Measurements from ENCODE around the gene PRDM16.

Gene PRDM16

DNA sequence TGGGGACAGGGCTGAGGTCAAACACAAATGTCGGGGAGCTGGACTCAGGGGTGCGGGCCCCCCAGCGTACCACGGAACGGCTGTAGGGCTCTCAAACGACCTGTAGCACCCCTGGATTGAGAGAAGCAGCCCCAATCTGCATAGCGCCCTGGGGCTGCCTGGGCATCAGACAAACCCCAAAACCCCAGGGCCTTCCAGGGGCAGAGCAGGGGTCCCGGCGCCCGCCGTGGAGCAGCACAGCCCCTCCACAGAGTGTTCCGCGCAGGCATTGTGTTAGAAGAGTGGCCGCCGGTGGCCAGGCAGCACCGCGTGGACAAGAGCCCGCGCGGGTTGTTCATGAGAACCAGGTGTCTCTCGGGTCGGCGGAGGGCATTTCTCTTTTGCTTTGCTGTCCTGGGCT is 321.3 kb downstream of the PRDM16 start:
- DNase-seq: no peak

DNA sequence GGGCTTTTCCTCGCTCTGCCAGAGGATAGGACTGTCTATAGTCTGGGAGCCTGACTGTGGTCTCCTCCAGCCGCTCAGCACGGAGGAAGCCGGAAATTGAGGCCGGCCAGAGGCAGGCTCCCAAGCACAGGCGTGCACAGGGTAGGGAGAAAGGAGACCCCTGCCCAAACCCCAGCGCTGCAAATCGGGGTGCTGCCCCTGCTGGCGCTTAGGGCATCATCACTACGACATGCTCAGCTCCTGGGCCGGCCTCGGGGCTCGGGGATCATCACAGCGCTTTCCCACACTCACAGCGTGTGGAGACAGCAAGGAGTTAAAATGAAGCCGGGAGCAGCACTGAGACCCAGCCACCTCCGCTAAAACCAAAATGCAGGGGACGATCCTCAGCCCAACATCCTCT is 322.7 kb downstream of the PRDM16 start:
- DNase-seq: no peak

DNA sequence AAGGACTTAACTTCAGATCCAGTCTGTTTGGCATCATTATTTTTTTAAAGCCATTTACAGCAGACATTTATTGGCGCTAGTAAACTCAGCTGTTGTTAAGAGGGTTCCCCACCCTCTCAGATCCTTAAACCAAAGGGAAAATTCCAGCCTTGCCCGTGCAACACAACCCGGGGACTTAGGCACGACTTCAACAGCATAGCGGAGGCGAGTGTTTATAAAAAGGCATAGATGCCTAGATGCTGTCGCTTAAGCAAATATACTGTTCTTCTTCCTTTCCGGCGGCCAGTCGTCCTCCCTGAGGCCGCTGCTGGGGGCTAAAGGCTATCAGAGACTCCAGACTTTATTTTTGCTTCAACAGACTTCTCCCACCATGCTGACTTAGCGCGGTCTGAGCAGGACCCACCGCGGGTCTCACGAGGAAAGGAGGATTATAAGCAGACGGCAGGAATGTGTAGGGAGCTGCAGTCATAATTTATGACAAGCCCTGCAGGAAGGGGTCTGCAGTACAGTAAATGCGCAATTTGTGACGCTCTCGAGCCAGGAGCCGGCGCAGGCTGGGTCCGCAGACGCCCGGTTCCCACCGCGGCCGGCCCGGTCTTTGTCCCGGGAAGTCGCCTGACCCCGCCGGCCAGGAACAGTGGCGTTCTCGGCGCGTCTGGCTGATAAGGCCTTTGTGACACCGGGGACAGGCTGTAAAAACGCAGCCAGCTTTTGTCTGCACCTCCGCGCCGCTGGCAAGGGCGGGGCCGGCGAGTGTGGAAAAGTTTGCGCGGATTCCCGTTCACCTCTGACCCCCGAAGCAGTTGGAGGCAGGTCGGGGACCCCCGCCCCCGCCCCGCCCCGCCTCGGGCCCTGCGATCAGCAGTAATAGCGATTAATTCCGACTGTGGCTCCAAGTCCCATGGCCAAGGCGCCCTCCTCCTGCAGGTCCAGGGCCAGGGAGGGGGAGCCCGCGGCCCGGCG is 324.3 kb downstream of the PRDM16 start:
- no peak for DNase-seq

DNA sequence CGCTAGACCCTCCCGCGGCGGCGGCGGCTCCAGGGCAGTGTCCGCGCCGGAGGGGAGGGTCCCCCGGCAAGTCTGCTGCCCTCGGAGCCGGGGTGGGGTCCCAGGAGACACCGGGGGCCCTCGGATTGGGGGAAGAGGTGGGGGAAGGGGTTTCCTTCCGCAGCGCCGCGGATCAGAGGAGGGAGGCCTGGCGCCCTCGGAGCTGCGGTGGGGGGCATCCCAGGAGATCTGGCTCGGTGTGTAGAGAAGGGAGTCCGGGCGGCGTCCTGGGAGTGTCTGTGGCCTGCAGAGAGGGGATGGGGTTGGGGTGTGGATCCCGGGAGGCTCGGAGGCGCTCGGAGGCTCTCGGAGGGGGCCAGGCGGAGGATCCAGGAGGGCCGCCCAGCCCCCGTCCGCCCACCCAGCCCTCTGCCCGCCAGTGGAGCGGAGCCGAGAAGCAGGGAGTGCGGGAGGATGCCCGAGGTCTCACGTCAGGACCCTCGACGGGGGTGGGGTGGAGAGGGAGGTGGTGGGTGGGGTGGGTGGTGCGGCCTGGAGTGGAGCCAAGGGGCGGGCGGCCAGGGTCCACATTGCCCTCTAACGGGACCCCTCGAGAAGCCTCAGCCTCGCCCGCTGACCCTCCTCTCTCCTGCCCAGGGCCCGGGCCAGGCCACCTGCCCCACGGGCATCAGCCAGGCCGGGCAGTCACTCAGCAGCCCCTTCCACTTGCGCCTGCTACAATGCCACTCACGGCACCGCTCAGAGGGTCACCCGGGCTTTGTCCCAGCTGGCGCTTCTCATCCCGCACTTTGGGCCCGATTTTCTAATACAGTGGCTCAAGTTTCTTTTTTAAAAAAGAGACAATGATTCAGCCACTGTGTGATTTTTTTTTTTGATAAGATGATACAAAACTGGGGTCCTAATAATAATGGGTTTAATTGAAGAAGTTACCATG is 325.3 kb downstream of the PRDM16 start:
- no peak for DNase-seq

DNA sequence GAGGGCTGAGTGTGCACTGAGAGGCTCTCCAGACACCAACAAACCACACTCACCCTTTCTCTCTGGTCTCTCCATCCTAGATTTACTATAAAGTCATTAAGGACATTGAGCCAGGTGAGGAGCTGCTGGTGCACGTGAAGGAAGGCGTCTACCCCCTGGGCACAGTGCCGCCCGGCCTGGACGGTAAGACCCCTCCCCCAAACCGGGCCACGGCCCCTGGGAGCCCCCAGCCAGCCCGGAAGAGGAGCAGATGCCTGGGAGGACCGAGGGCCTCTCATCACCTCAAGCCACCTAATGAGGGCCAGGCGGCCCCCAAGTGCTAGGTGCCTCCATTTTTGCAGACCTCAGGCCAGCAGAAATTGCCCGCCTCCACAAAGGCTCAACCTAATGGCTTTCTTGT is 327.4 kb downstream of the PRDM16 start:
- DNase-seq: no peak

DNA sequence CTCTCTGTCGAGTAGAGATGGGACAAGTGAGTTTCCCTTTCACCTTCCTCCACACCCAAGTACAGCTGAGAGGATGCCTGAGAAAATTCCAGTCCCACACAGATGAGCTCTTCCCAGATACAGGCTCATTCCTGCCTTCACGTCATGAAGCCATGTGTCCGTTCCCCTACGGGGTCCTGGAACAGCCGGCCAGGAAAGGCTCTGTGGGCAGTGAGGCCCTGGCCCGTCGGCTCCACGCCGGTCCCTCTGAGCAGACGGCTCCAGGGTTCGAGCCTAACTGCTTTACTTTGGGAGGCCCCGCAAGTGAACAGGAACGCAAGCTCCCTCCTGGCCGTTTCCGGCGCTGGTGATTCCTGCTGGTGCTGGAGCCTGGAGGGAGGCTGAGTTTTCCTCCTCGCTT is 328.3 kb downstream of the PRDM16 start:
- DNase-seq: no peak

DNA sequence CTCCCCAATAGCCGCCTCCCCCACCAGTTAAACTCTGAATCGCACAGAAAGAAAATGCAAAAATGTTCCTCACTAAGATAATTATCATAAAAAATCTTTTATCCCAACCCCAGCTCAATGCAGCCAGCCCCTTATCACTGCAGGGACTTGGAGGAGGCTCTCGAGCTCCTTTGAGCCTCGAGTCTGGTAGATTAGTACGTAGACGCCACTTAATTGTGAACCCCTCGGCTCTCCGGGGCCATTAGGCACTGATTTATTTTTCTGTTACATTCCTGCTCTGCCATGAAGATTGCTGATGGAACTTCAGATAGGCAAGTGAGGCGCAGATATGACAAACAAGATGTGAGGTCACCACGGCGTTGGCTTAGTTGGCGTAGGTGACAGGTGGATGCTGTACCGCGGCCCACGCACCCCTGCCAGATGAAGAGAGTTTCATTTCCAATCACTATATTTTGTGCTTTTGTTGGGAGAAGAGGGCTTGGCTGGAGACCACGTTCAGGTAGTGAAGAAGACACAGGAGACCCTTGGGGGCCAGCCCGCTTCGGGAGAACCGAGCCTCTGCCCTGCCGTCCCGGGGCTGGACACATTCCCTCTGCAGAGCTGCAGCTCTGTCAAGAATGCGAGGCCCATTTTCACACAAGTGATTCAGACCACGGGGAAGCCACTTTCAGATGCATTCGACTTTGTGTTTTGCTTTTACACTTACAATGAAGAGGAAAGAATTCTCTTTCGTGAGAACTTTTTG is 329.6 kb downstream of the PRDM16 start:
- no peak for DNase-seq

DNA sequence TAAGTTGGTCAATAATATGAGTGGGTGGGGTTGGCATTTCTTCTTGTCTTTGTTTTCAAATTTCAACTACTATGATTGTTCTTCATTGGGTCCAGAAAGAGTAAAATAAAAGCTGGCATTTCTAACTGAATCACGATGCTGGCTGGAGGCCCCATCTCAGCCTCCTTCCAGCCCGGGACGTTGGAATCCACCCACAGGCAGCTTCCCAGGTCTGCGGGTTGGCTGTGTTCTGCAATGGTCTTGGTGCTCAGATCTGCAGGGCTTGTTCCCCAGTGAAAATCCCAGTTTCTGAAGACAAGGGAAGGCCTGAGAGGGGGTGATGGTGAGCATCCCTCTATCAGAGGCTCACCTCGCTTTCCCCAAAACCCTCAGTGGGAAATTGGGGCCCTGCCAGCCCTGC is 330.7 kb downstream of the PRDM16 start:
- DNase-seq: no peak

DNA sequence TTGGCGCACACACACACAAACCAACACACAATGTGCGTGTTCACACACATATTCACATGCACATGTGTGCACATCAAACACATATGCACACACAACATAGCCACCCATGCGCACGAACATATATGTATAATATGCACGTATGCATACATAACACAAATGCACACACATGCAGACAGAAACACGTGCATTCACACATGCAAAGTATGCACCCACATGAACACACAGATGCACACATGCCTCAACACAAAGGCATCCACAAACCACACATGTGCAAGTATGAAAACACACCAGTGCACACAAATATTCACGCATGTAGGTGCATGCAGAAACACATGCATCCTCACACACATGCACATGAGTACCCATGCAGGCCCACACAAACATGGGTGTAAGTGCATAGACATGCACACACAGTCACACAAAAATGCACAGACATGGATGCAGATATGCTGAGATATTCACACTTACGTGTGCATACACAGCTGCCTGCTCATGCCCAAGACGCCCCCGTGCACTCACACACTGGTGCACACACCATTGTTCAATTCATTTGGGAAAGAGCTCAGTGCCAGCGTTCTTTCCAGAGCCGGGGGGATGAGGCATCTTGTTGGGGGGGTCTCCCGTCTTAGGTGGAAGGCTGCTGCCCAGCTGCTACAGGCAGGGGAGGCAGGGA is 332.7 kb downstream of the PRDM16 start:
- DNase-seq: no peak

DNA sequence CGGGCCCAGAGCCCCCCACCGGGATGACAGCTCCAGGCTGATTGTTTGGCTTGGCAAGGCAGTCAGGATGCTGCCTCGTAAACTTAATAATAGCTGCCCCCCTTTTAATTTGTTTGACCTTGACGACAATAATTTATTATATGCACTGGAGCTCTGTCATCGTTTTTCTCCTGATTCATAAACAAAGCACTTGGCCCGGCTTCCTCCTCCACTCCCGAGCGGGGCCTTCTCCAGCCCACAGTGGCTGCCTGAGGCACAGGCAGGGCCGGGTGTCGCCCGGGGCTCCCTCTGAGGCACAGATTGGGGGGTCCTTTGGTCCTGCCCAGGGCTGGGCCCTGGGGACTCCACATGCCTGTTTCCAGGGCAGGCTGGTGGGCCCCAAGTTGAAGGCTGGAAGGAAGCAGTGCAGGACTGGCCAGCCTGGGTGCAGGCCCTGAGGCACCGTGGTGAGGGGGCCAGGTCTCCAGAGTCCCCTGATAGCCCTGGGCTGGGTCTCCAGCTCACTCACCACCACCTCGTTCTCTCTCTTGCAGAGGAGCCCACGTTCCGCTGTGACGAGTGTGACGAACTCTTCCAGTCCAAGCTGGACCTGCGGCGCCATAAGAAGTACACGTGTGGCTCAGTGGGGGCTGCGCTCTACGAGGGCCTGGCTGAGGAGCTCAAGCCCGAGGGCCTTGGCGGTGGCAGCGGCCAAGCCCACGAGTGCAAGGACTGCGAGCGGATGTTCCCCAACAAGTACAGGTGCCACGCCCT is 333.4 kb downstream of the PRDM16 start:
- no peak for DNase-seq

DNA sequence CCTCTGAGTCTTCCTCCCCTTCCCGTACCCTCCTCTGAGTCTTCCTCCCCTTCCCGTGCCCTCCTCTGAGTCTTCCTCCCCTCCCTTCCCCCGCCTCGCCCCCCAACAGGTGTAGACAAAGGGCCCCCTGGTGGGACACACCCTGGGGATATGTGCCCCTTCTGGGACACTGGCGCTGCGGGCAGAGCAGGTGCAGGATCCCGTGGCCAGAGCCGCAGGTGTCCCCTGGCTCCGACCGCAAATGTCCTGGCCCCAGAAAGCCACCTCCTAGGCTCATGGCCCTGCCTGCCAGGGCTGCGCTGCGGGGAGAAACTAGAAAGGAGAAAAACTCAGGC is 334.0 kb downstream of the PRDM16 start:
- no peak for DNase-seq

DNA sequence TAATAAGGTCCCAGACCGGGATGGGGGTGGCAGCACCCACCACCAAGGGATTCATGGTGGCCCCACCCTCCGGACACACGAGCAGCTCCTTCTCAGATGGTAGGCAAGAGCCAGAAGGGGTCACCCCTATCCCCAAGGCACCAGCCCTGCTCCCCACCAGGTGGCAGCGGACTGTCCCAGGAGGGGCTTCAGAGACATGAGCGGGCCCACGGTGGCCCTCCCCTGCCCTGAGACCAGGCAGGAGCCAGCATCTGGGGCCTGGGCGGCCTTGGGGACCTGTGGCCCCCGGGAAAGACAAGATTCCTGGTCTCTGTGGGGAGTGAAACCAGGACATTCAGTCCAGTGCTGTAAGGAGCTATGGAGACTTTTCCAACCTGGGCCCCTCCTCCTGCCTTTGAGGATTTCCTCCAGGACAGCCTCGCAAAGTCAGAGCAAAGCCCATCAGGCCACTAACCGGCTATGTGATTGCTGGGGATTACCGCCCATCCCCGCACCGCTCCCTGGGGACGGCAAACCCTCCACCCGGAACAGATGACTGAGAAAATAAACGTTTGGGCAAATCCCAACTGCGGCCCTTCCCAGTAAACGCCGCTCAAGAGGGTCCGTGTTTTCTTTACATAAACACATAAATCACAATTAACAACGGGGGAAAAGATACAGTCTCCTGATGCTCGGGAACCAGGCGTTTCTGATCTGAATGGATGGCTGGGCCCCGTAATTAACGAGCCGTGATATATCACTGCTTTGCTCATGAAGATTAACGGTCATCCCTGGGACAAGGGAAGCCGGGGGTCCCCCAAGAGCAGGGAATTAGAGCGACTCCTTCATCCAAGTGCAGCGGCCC is 334.6 kb downstream of the PRDM16 start:
- no peak for DNase-seq

DNA sequence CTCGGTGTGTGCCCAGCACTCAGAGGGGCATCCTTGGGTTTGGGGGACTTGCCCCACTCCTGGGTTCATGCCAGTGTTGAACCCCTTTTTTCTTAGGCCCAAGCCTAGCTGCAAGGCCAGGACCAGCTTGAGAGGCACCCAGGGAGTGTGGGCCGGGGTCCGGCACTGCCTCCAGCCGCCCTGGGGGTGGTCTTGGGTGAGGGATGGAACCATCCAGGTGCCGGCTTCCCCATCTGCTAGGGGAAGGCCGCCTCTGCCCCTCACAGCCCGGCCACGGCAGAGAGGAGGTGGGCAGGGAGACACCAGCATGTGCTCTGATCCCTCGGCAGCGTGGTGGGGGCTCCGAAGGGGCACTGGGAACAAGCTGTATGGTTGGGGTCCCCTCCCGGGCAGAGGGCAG is 335.3 kb downstream of the PRDM16 start:
- DNase-seq: no peak

DNA sequence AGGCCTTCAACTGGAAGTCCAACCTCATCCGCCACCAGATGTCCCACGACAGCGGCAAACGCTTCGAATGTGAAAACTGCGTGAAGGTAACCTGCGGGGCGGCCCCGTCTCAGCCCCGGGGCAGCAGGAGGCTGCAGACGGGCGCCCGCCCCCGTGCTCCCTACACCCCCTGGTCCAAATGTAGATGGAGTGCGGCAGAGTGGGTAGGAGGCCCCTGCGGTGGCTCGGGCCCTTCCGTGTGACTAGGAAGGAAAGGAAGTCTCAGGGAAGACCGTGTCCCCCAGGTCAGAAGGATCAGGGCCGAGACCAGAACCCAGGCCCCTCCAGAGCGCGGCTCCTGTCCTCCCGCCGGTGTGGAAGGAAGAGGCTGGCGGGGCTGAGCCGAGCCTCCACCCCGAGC is 335.8 kb downstream of the PRDM16 start:
- DNase-seq: no peak

DNA sequence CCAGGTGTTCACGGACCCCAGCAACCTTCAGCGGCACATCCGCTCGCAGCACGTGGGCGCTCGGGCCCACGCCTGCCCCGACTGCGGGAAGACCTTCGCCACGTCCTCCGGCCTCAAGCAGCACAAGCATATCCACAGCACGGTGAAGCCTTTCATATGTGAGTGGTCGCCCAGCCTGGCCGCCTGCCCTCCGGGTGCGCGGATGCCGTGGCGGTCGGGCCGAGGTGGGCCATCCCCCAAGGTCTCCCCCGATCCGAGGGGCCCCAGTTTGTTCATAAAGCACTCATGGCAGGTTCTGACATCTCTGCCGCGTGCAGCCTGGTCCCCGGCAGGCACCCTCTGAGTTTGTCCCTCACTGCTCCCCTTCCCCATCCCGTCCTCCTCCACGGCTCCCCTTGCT is 336.5 kb downstream of the PRDM16 start:
- no peak for DNase-seq

DNA sequence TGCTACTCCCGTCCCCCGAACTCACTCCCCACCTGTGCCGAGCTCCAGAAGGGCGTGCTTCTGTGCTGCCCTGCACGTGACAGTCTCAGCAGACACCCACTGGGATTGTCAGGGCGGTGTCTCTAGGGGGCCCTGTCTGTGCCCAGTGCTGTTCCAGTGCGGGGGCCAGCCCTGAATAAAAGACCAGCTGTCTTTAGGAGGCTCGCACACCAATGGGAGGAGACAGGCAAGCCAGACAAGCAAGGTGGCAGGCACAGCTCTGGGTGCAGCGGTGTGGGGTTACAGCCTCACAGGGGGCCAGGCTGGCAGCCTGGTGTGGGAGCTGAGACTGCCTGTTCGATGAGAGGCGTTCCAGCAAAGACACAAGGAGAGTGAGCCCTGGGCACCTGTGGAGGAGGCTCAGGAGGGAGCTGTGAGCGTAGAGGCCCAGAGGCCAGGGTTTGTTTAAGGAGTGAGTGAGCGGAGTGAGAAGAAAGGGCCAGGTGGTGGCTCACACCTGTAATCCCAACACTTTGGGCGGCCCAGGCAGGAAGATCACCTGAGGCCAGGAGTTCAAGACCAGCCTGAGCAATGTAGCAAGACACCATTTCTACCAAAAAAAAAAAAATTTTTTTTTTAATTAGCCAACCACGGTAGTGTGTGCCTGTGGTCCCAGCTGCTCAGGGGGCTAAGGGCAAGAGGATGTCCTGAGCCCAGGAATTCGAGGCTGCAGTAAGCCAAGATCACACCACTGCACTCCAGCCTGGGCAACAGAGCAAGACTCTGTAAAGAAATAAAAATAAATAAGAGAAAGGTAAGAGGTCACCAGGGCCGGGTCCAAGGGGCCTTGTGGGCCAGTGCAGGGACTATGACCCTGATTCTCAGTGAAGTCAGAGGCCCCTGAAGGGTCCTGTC is 337.2 kb downstream of the PRDM16 start:
- DNase-seq: no peak

DNA sequence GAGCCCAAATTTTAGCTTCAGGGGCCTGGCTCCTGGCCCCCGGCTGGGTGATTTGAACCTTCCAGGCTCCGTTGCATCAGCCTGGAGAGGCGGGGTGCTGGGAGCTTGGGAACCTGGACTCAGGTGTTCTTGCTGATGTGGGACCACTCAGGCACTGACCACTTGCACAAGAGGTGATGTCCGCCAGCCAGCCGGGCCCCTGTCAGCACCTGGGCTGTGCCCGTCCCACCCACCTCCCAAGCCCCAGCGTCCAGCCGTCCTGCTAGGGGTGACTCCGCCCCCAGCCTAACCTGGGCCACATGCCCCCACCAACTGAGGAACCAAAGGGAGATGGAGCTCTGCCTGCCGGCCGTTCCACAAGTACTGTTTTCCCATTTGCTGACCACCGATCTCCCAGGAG is 338.0 kb downstream of the PRDM16 start:
- no peak for DNase-seq

DNA sequence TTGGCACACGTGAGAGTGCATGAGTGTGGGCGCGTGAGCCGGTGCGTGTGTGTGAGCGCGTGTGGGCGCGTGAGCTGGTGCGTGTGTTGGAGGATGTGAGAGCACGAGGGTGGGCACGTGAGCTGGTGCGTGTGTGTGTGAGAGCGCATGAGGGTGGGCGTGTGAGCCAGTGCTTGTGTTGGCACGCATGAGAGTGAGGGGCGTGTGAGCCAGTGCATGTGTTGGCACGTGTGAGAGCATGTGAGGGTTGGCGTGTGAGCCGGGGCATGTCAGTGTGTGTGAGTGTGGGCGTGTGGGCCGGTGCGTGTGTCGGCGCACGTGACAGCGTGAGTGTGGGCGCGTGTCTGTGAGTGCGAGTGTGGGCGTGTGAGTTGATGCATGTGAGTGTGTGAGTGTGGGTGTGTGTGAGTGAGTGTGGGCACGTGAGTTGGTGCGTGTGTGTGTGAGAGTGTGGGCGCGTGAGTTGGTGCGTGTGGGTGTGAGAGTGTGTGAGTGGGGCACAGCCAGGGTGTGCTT is 339.8 kb downstream of the PRDM16 start:
- DNase-seq: no peak

DNA sequence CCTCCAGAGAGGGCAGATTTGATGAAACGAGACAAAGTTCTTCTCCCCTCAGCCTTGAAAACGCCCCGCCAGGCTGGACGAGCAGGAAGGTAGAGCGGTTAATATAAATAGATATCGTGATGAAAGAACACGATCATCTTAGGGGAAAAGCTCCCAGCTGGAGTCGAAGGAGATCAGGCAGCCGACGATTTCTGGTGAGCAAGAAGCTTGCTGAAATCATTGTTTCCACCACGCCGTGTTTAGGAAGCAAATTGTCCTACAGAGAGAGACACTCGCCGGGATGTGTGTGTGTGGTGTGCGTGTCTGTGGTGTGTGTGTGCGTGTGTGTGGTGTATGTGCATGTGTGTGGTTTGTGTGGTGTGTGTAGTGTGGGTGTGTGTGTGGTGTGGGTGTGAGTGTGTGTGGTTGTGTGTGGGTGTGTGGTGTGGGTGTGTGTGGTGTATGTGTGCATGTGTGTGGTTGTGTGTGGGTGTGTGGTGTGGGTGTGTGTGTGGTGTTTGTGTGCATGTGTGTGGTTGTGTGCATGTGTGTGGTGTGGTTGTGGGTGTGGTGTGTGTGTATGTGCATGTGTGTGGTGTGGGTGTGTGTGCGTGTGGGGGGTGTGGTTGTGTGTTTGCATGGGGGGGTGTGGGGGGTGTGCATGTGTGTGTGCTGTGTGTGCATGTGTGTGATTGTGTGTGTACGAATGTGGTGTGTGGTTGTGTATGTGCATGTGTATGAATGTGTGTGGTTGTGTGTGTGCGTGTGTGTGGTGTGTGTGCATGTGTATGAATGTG is 340.6 kb downstream of the PRDM16 start:
- no peak for DNase-seq
